K562 (cell line): ENCODE measurements around the gene CLSTN1. TPM values are rescaled to one million over a fixed set of nuclear protein-coding genes. Genes with fewer than 3 reads are reported as not detected.

ENCODE experiments used
- MEF2D ChIP-seq: conservative IDR thresholded peaks from 2 replicates; pipeline ENCODE4 v1.6.1; 2016; ENCODE audit warnings: low read depth, missing genetic modification characterization, missing compliant biosample characterization
- MTF1 ChIP-seq: fragments of 250-450 bp; sonication (Bioruptor Pico); IDR thresholded peaks from 2 replicates; pipeline ENCODE4 v1.9.0; 2021; ENCODE audit warnings: moderate library complexity, mild to moderate bottlenecking, inconsistent platforms, borderline replicate concordance
- RCOR1 ChIP-seq, 2 experiments: IDR thresholded peaks; 2 replicates each; pipeline ENCODE4 v1.6.1; 2012; ENCODE audit warnings: low read depth in 2 of 2, low read length in 2 of 2, borderline replicate concordance in 1 of 2, improper control_type of control experiment in 1 of 2
- SP2 ChIP-seq: IDR thresholded peaks from 2 replicates; pipeline ENCODE4 v1.6.1; 2011; ENCODE audit warnings: mild to moderate bottlenecking, low read depth, low read length, moderate library complexity; ENCODE audit not compliant: poor library complexity, severe bottlenecking; ENCODE audit errors: extremely low read depth
- TRIM24 ChIP-seq, 2 experiments: fragments of 450-650 bp; IDR thresholded peaks; 2 replicates each; pipeline ENCODE4 v1.6.1; 2016
- polyA plus RNA-seq, 8 experiments: library from polyadenylated mRNA; depleted of rRNA in 4 of 8; stranded (reverse) in 5 of 8; unstranded in 3 of 8; fragments of >200 nt; fragmentation: Nextera tagmentation in 2 of 8; fragmentation: Illumina TruSeq in 1 of 8; extraction: Ambion mirVana in 2 of 8; extraction: Trizol in 1 of 8; gene quantifications; 2 replicates each; pipeline versions ENCODE4 v1.2.1 to v1.2.3, GENCODE V29; 2011 to 2014; ENCODE audit warnings: inconsistent platforms in 1 of 8, missing spikeins in 1 of 8
- total RNA-seq, 7 experiments: library from RNA; depleted of rRNA in 6 of 7; stranded (reverse); fragments of >200 nt in 6 of 7; fragmentation: Illumina TruSeq in 2 of 7; extraction: Trizol in 2 of 7; gene quantifications; 2 replicates each; pipeline versions ENCODE4 v1.2.1 to v1.2.3, GENCODE V29; 2011 to 2021; ENCODE audit warnings: low replicate concordance in 1 of 7
- TF ChIP-seq, protein P1 (sequence below), 2 experiments: fragments of 450-650 bp in 1 of 2; sonication (generic) in 1 of 2; formaldehyde crosslinking; conservative IDR thresholded peaks; 2 replicates each; pipeline versions ENCODE4 v1.4.0 to v1.8.1; 2020 to 2022; ENCODE audit warnings: mild to moderate bottlenecking in 1 of 2, missing genetic modification reagents in 1 of 2
- TF ChIP-seq, protein P2 (sequence below): fragments of 450-650 bp; IDR thresholded peaks from 2 replicates; pipeline ENCODE4 v1.6.1; 2017; ENCODE audit warnings: antibody characterized with exemption, mild to moderate bottlenecking
- TF ChIP-seq, protein P3 (sequence below): fragments of 250-450 bp; sonication (Bioruptor Pico); IDR thresholded peaks from 2 replicates; pipeline ENCODE4 v1.5.0; 2020; ENCODE audit warnings: mild to moderate bottlenecking, borderline replicate concordance
- TF ChIP-seq, protein P4 (sequence below): fragments of 250-450 bp; sonication (Bioruptor Pico); IDR thresholded peaks from 2 replicates; pipeline ENCODE4 v1.8.0; 2022; ENCODE audit warnings: moderate library complexity, mild to moderate bottlenecking, inconsistent platforms
- TF ChIP-seq, protein P5 (sequence below), 2 experiments: fragments of 450-650 bp; IDR thresholded peaks; 2 replicates each; pipeline ENCODE4 v1.6.1; 2018; ENCODE audit warnings: mild to moderate bottlenecking in 2 of 2, low read depth in 1 of 2; ENCODE audit not compliant: partially characterized antibody in 2 of 2

The CLSTN1 gene
- total and polyA plus RNA-seq, 9 of the 15 experiments (the other 6 are each of a cell fraction or from before 2014, with no cell fraction given) = 1.1 to 32.5 (median 13.3) TPM

DNA sequence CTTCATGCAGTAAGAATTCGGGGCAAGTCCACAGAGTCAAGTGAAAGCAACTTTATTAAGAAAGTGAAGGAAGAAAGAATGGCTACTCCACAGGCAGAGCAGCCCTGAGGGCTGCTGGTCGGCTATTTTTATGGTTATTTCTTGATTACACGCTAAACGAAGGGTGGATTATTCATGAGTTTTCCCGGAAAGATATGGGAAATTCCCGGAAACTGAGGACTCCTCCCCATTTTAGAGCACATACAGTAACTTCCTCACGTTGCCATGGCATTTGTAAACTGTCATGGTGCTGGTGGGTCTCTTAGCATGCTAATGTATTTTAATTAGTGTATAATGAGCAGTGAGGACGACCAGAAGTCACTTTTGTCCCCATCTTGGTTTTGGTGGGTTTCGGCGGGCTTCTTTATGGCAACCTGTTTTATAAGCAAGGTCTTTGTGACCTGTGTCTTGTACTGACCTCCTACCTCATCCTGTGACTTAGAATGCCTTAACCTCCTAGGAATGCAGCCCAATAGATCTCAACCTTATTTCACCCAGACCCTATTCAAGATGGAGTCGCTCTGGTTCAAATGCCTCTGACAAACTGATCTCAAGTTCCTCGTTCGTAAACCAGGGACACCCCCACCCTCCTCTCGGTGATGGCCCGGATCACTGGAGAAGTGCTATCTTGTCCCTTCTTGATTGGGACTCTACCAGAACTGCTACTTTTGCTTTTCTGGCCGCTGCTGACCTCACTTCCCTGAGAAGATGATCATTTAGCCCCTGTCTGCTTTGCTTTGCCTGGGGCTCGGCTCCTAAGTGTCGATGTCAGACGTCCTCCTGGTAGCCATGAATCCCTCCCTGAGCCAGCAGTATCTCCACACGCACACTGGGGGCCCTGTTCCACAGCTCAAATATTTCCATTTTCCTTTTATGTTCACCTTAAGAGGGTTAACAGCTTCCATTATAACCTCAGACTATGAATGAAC lies 48.8 kb downstream of the CLSTN1 start (continued):
- TF ChIP-seq, protein P1, sequence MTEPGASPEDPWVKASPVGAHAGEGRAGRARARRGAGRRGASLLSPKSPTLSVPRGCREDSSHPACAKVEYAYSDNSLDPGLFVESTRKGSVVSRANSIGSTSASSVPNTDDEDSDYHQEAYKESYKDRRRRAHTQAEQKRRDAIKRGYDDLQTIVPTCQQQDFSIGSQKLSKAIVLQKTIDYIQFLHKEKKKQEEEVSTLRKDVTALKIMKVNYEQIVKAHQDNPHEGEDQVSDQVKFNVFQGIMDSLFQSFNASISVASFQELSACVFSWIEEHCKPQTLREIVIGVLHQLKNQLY (CRISPR knock-in tag; conservative IDR thresholded peaks at IDR 0.05) = no peak
- TF ChIP-seq RCOR1 (IDR thresholded peaks at IDR 0.05; ENCODE audit: borderline replicate concordance in 1 of 2, low read depth in 2 of 2, low read length in 2 of 2) = no peak
- peak; percentile 97 for TF ChIP-seq MEF2D (tag)
- TF ChIP-seq, protein P2, sequence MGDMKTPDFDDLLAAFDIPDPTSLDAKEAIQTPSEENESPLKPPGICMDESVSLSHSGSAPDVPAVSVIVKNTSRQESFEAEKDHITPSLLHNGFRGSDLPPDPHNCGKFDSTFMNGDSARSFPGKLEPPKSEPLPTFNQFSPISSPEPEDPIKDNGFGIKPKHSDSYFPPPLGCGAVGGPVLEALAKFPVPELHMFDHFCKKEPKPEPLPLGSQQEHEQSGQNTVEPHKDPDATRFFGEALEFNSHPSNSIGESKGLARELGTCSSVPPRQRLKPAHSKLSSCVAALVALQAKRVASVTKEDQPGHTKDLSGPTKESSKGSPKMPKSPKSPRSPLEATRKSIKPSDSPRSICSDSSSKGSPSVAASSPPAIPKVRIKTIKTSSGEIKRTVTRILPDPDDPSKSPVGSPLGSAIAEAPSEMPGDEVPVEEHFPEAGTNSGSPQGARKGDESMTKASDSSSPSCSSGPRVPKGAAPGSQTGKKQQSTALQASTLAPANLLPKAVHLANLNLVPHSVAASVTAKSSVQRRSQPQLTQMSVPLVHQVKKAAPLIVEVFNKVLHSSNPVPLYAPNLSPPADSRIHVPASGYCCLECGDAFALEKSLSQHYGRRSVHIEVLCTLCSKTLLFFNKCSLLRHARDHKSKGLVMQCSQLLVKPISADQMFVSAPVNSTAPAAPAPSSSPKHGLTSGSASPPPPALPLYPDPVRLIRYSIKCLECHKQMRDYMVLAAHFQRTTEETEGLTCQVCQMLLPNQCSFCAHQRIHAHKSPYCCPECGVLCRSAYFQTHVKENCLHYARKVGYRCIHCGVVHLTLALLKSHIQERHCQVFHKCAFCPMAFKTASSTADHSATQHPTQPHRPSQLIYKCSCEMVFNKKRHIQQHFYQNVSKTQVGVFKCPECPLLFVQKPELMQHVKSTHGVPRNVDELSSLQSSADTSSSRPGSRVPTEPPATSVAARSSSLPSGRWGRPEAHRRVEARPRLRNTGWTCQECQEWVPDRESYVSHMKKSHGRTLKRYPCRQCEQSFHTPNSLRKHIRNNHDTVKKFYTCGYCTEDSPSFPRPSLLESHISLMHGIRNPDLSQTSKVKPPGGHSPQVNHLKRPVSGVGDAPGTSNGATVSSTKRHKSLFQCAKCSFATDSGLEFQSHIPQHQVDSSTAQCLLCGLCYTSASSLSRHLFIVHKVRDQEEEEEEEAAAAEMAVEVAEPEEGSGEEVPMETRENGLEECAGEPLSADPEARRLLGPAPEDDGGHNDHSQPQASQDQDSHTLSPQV = peak; percentile 99
- TF ChIP-seq, protein P3, sequence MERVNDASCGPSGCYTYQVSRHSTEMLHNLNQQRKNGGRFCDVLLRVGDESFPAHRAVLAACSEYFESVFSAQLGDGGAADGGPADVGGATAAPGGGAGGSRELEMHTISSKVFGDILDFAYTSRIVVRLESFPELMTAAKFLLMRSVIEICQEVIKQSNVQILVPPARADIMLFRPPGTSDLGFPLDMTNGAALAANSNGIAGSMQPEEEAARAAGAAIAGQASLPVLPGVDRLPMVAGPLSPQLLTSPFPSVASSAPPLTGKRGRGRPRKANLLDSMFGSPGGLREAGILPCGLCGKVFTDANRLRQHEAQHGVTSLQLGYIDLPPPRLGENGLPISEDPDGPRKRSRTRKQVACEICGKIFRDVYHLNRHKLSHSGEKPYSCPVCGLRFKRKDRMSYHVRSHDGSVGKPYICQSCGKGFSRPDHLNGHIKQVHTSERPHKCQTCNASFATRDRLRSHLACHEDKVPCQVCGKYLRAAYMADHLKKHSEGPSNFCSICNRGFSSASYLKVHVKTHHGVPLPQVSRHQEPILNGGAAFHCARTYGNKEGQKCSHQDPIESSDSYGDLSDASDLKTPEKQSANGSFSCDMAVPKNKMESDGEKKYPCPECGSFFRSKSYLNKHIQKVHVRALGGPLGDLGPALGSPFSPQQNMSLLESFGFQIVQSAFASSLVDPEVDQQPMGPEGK (CRISPR knock-in tag) = no peak
- TF ChIP-seq, protein P4, sequence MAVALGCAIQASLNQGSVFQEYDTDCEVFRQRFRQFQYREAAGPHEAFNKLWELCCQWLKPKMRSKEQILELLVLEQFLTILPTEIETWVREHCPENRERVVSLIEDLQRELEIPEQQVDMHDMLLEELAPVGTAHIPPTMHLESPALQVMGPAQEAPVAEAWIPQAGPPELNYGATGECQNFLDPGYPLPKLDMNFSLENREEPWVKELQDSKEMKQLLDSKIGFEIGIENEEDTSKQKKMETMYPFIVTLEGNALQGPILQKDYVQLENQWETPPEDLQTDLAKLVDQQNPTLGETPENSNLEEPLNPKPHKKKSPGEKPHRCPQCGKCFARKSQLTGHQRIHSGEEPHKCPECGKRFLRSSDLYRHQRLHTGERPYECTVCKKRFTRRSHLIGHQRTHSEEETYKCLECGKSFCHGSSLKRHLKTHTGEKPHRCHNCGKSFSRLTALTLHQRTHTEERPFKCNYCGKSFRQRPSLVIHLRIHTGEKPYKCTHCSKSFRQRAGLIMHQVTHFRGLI (CRISPR knock-in tag) = peak; percentile 80; the same call in 1 of the 2 replicates
- TF ChIP-seq SP2 = no peak
- TF ChIP-seq TRIM24 (IDR thresholded peaks at IDR 0.05) = no peak
- TF ChIP-seq, protein P5, sequence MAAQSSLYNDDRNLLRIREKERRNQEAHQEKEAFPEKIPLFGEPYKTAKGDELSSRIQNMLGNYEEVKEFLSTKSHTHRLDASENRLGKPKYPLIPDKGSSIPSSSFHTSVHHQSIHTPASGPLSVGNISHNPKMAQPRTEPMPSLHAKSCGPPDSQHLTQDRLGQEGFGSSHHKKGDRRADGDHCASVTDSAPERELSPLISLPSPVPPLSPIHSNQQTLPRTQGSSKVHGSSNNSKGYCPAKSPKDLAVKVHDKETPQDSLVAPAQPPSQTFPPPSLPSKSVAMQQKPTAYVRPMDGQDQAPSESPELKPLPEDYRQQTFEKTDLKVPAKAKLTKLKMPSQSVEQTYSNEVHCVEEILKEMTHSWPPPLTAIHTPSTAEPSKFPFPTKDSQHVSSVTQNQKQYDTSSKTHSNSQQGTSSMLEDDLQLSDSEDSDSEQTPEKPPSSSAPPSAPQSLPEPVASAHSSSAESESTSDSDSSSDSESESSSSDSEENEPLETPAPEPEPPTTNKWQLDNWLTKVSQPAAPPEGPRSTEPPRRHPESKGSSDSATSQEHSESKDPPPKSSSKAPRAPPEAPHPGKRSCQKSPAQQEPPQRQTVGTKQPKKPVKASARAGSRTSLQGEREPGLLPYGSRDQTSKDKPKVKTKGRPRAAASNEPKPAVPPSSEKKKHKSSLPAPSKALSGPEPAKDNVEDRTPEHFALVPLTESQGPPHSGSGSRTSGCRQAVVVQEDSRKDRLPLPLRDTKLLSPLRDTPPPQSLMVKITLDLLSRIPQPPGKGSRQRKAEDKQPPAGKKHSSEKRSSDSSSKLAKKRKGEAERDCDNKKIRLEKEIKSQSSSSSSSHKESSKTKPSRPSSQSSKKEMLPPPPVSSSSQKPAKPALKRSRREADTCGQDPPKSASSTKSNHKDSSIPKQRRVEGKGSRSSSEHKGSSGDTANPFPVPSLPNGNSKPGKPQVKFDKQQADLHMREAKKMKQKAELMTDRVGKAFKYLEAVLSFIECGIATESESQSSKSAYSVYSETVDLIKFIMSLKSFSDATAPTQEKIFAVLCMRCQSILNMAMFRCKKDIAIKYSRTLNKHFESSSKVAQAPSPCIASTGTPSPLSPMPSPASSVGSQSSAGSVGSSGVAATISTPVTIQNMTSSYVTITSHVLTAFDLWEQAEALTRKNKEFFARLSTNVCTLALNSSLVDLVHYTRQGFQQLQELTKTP (IDR thresholded peaks at IDR 0.05; ENCODE audit: low read depth in 1 of 2, partially characterized antibody in 2 of 2) = no peak
- 0 out of 2 replicates have a peak, but pooled peaks have one; percentile 52 for TF ChIP-seq MTF1 (CRISPR knock-in tag)
